Muscle of leg (tissue), 11 donors: Measurements from ENCODE around the gene TMEM117. TPM values are rescaled to one million over a fixed set of nuclear protein-coding genes. Genes with fewer than 3 reads are reported as not detected.

Source experiments
- DNase-seq: peaks from one replicate; pipeline ENCODE4 v3.0.0; 2013
- H3K27ac ChIP-seq: one replicate; pipeline ENCODE4 v1.5.1; 2013; ENCODE audit warnings: mild to moderate bottlenecking, low read length, control low read depth
- H3K27me3 ChIP-seq: one replicate; pipeline ENCODE4 v1.6.1; 2013; ENCODE audit warnings: low read length; ENCODE audit not compliant: control insufficient read depth, insufficient read depth
- H3K36me3 ChIP-seq: one replicate; pipeline ENCODE4 v1.6.1; 2013; ENCODE audit warnings: low read length; ENCODE audit not compliant: control insufficient read depth, insufficient read depth
- H3K4me1 ChIP-seq: one replicate; pipeline ENCODE4 v1.6.1; 2013; ENCODE audit warnings: low read length; ENCODE audit not compliant: control insufficient read depth, insufficient read depth
- H3K4me3 ChIP-seq: one replicate; pipeline ENCODE4 v1.5.1; 2013; ENCODE audit warnings: low read length, control low read depth
- H3K9me3 ChIP-seq: replicated peaks from 2 replicates; pipeline ENCODE4 v1.6.1; 2013; ENCODE audit warnings: low read depth, low read length; ENCODE audit not compliant: control insufficient read depth
- WGBS: methylation state at CpG from one replicate; pipeline ENCODE4 v1.1.5; 2013; ENCODE audit warnings: missing lambda C conversion rate; ENCODE audit not compliant: insufficient coverage; 5-methylcytosine and 5-hydroxymethylcytosine counted together
- polyA plus RNA-seq, 8 donors: library from polyadenylated mRNA; unstranded; fragments of 120-200 nt; gene quantifications; one replicate each; pipeline versions ENCODE4 v1.2.1 to v1.2.3, GENCODE V29; 2013; ENCODE audit warnings: inconsistent platforms in 1 of 8, low replicate concordance in 1 of 8; ENCODE audit not compliant: insufficient read length in 8 of 8, insufficient read depth in 1 of 8
- total RNA-seq: library from RNA; stranded (reverse); fragments of 120-200 nt; gene quantifications from one replicate; pipeline ENCODE4 v1.2.4, GENCODE V29; 2013

TMEM117 gene
- total and polyA plus RNA-seq, 9 donors = 9.2 to 13.0 (median 11.0) TPM

DNA sequence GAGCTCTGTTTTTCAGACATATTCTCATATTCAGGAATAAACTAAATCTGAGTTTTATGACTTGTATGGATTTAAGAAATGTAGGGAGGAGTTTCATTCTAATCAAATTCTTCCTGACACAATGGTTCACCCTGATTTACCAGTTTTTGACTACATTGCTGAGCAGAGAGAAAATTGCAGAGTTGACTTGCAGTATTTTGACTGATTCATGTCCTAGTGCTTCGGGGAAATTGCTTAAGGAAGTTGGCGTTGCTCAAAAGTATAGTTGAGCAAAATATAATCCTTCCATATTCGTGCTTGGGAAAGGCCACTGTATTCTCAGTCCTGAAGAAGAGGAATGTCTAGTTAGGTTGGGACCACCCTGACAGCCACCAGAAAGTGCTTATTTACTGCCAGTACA, 28.5 kb upstream of the TMEM117 start:
- no CpG with 5 or more reads among the region's 3 CpGs for WGBS
- Histone ChIP-seq H3K4me1 (peaks cover 3% of the 10 kb centered on the region), H3K4me3 (no peak overlapping the region), H3K9me3 (no peaks in the 10 kb centered on the region), H3K36me3 (peaks cover 2% of the 10 kb centered on the region), H3K27me3 (peaks cover 2% of the 10 kb centered on the region), H3K27ac (no peak overlapping the region)
- peak; percentile 19 for DNase-seq

DNA sequence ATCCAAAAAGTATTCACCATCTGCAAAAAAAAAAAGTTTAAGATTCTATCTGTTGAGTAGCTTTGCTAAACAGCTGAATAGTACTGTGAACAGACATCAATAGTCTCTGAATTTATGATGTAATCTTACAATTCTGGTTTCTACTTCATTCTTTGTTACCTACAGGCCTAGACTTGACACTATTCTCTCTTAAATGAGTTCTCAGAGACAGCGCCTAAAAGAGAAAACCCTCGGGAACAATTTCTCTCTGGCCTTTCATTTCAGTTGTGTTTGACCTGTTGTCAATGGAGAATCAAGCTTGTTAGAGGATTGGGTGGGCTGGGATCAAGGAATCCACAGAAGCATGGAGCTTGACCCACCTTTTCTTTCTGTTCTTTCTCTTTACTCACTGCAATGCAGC, 23.8 kb upstream of the TMEM117 start:
- no peaks in the 10 kb centered on the region for H3K36me3 ChIP-seq
- H3K4me1 ChIP-seq = no peaks in the 10 kb centered on the region
- no peak for DNase-seq
- no peak overlapping the region for H3K27ac ChIP-seq
- no peaks in the 10 kb centered on the region for H3K9me3 ChIP-seq
- WGBS = no CpG with 5 or more reads among the region's 2 CpGs
- peaks cover 2% of the 10 kb centered on the region for H3K27me3 ChIP-seq
- no peak overlapping the region for H3K4me3 ChIP-seq

DNA sequence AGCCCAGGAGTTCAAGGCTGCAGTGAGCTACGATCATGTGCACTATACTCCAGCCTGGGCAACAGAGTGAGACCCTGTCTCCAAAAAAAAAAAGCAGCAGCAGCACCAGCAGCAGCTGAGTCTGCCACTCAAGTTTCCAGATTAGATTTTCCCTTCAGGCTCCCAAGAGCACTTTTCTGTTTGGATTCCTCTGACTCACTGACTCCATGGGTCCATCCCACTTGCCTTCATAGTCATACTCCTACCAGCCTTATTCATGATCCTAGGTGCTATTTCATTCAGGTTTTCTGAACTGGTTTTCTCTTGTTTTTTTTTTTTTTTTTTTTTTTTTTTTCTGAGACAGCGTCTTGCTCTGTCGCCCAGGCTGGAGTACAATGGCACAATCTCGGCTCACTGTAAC, 23.0 kb upstream of the TMEM117 start:
- H3K9me3 ChIP-seq = no peaks in the 10 kb centered on the region
- no peak overlapping the region for H3K27ac ChIP-seq
- no peak for DNase-seq
- no peaks in the 10 kb centered on the region for H3K36me3 ChIP-seq
- WGBS = no CpG with 5 or more reads among the region's 4 CpGs
- no peaks in the 10 kb centered on the region for H3K4me1 ChIP-seq
- peaks cover 2% of the 10 kb centered on the region for H3K27me3 ChIP-seq
- no peak overlapping the region for H3K4me3 ChIP-seq

DNA sequence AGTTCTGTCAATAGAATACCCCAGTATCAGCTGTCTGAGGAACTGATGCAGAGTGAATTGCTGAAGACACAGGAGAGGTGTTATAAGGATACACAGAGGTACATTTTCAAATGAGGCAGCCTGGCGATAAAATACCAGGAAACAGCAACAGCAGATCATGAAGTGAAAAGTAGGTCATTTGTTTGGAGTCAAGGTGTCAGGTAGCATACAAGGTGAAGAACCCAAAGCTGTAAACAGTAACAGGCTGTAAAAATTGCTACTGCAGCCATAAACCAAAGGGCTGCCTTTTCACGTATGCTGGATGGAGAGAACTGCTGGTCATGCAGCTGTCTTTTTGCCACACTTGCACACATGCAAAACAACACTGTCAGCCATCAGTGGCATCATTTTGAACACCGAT, 20.5 kb upstream of the TMEM117 start:
- no peak overlapping the region for H3K4me3 ChIP-seq
- H3K36me3 ChIP-seq = no peaks in the 10 kb centered on the region
- H3K9me3 ChIP-seq = no peaks in the 10 kb centered on the region
- 53% methylated on average over 3 of the region's 3 CpGs for WGBS
- H3K27me3 ChIP-seq = peaks cover 2% of the 10 kb centered on the region
- no peak overlapping the region for H3K27ac ChIP-seq
- DNase-seq = no peak
- H3K4me1 ChIP-seq = no peaks in the 10 kb centered on the region

DNA sequence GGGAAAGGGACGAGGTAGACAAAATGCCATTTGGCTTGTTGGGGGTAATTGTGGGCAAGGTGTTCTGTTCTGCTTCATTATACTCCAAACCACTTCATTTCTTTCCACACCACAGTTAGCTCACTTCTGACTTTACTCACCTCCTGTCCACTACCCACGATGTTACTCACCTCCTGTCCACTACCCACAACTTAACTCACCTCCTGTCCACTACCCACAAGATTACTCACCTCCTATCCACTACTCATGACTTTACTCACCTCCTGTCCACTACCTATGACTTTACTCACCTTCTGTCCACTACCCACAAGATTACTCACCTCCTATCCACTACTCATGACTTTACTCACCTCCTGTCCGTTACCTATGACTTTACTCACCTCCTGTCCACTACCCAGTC, 19.7 kb upstream of the TMEM117 start:
- Histone ChIP-seq H3K36me3 (no peaks in the 10 kb centered on the region), H3K4me1 (no peaks in the 10 kb centered on the region), H3K4me3 (no peak overlapping the region), H3K27me3 (peaks cover under 1% of the 10 kb centered on the region), H3K9me3 (no peaks in the 10 kb centered on the region), H3K27ac (no peak overlapping the region)
- no peak for DNase-seq
- WGBS = 72% methylated on average over 2 of the region's 3 CpGs

DNA sequence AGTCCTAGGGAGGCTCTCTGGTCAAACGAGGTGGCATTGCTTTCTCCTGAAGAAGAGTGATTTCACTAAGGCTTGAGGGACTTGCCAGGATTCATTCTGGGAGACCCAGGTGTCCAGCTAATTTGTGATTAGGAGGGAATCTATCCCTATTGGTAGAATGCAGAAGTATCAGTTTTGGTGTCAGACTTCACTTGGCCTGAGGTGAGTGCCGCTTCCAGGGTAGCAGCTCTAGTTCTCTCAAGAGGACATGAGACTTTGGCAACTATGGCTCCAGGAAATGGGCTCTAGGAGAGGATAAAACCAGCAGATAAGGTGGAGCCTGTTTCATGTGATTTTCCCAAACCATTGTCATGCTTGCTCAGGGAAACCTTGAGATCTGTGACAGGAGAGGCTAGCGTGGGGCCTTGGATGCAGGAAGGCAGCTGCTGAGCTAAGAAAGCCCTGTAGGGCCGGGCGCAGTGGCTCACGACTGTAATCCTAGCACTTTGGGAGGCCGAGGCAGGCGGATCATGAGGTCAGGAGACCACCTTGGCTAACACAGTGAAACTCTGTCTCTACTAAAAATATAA, 11.6 kb upstream of the TMEM117 start:
- WGBS = 92% methylated on average over 6 of the region's 8 CpGs
- no peaks in the 10 kb centered on the region for H3K9me3 ChIP-seq
- DNase-seq = no peak
- no peak overlapping the region for H3K4me3 ChIP-seq
- no peak overlapping the region for H3K27ac ChIP-seq
- H3K36me3 ChIP-seq = no peaks in the 10 kb centered on the region
- no peaks in the 10 kb centered on the region for H3K4me1 ChIP-seq
- H3K27me3 ChIP-seq = no peaks in the 10 kb centered on the region

DNA sequence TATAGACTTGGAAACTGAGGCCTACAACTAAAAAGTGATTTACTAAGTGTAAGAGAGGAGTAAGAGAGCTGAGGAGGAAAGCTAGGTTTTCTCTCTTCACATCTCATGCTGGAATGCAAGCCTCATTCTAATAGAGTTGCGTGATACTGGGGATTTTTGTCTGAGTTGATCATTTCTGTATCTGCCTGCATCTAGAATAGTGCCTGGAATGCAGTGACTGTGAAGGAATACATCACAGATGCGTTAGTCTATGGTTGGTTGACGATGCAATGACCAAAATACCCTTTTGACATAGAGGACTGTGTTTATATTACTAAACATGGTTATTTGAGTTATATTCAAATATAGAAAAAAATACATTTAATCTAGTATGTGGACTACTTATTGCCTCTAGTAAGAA, 9.2 kb upstream of the TMEM117 start:
- Histone ChIP-seq H3K36me3 (no peaks in the 10 kb centered on the region), H3K4me1 (no peaks in the 10 kb centered on the region), H3K9me3 (no peaks in the 10 kb centered on the region), H3K4me3 (no peak overlapping the region), H3K27ac (no peak overlapping the region), H3K27me3 (no peaks in the 10 kb centered on the region)
- DNase-seq = no peak
- WGBS = no CpG with 5 or more reads among the region's 3 CpGs

DNA sequence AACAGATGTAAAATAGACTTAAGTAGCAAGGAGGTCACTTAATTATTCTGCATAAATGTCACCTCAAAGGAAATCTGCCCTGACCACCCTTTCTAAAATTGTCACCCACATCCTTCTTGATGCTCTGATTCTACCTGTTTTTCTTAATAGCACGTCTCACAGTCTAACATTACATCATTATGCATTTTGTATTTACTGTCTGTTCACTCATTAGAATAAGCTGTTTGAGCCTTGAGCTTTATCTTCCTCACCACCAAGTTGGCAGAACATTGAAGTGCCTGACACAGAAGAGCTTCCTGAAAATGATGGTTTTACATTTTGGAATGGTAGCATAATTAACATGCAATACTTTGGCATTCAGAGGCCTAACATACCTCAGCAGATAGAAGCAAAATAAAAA, 8.8 kb upstream of the TMEM117 start:
- no peaks in the 10 kb centered on the region for H3K27me3 ChIP-seq
- no peaks in the 10 kb centered on the region for H3K9me3 ChIP-seq
- no peak for DNase-seq
- H3K4me3 ChIP-seq = no peak overlapping the region
- no peaks in the 10 kb centered on the region for H3K4me1 ChIP-seq
- H3K27ac ChIP-seq = no peak overlapping the region
- no CpG with 5 or more reads among the region's 1 CpG for WGBS
- H3K36me3 ChIP-seq = no peaks in the 10 kb centered on the region

DNA sequence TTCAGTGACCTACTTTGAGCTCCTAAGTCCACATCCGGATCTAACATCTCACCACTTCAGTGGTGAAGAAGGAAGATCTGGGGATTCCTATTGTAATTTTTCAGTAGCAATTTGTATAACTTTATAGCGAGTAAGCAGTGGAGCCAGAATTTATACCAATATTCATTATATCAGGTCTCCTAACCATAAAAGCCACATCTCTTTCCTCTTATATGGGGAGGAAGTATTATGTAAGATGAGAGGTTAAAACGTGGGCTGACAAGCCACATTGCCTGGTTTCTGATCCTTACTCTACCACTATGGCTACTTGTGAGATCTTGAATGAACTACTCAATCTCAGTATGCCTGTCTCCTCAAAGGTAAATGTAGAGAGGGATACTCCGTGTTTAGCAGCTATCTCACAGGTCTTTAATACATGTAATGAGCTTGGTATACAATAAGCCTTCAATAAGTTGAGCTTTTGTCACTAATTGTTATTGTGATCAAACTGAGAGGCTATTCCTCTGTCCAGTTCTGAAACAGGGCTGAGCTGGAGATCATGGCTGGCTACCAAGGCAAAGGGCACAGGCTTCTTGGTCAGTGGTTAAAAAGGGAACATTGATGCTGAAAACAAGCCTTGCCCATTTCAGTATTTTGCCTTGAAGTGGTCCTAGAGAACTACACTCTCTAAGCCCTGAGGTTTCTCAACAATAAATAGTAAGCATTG, 3.3 kb upstream of the TMEM117 start:
- no peak for DNase-seq
- H3K9me3 ChIP-seq = no peaks in the 10 kb centered on the region
- H3K4me1 ChIP-seq = no peaks in the 10 kb centered on the region
- no peak overlapping the region for H3K4me3 ChIP-seq
- no peak overlapping the region for H3K27ac ChIP-seq
- no peaks in the 10 kb centered on the region for H3K27me3 ChIP-seq
- WGBS = no CpG with 5 or more reads among the region's 4 CpGs
- H3K36me3 ChIP-seq = no peaks in the 10 kb centered on the region

DNA sequence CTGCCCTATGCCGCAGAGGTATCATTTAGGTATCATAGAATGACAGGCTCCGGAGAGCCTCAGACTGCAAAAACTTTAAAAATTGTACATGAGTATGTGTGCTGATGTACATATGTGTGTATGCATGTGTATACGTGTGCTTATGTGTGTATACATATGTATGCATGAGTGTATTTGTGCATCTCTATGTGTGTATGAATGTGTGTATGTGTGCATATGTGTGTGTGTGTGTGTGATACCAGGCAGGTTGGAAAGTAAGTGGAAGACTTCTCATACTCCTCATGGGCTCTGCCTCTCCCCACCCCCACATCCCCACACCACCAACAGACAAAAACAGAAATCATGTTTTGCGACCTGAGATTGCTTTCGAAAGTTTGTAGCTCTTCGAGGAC, 621 bp upstream of the TMEM117 start:
- Histone ChIP-seq H3K9me3 (no peaks in the 10 kb centered on the region), H3K27me3 (no peaks in the 10 kb centered on the region), H3K27ac (peak overlapping the region; percentile 52), H3K36me3 (no peaks in the 10 kb centered on the region), H3K4me1 (no peaks in the 10 kb centered on the region), H3K4me3 (peak overlapping the region; percentile 59)
- no peak for DNase-seq
- WGBS = 26% methylated on average over 5 of the region's 6 CpGs
